Activated CD4-positive, CD25-positive, alpha-beta regulatory T cell treated with anti-CD3 and anti-CD28 coated beads, Interleukin-2, amount 50 U/mL, for 72 hours (primary cell): Measurements from ENCODE around the gene PHYKPL.
A peak's percentile ranks its signal among the peaks of the same experiment; 100 is the strongest.
"Not testable (repeated sequence)": the region's sequence is repeated elsewhere in the genome, so short reads cannot be mapped to it uniquely, and the experiment has no call there.

Source experiments
- DNase-seq: peaks from one replicate; pipeline ENCODE4 v3.0.0; 2021

PHYKPL gene

GRCh38 chr5:178261666-178262600 lies 29.3 kb upstream of the PHYKPL start:
- DNase-seq: no peak

- no peak for DNase-seq
Measured at GRCh38 chr5:178259623-178260536, 27.3 kb upstream of the PHYKPL start.

- DNase-seq: no peak
Measured at GRCh38 chr5:178257650-178258049, 25.0 kb upstream of the PHYKPL start.

GRCh38 chr5:178256746-178257145 lies 24.1 kb upstream of the PHYKPL start:
- DNase-seq: no peak

GRCh38 chr5:178253632-178254031 lies 21.0 kb upstream of the PHYKPL start:
- DNase-seq: not testable (repeated sequence)

- no peak for DNase-seq
Measured at GRCh38 chr5:178252258-178252657, 19.7 kb upstream of the PHYKPL start.

GRCh38 chr5:178250263-178250662 lies 17.7 kb upstream of the PHYKPL start:
- DNase-seq: no peak

GRCh38 chr5:178249191-178249989 lies 16.8 kb upstream of the PHYKPL start:
- DNase-seq: no peak

GRCh38 chr5:178248750-178249149 lies 16.1 kb upstream of the PHYKPL start:
- DNase-seq: no peak

GRCh38 chr5:178247481-178248456 lies 15.2 kb upstream of the PHYKPL start:
- no peak for DNase-seq

GRCh38 chr5:178246624-178247279 lies 14.2 kb upstream of the PHYKPL start:
- DNase-seq: no peak

- no peak for DNase-seq
Measured at GRCh38 chr5:178245389-178245788, 12.8 kb upstream of the PHYKPL start.

GRCh38 chr5:178244576-178244975 lies 12.0 kb upstream of the PHYKPL start:
- no peak for DNase-seq

- no peak for DNase-seq
Measured at GRCh38 chr5:178242416-178242815, 9.8 kb upstream of the PHYKPL start.

- no peak for DNase-seq
Measured at GRCh38 chr5:178241688-178242231, 9.2 kb upstream of the PHYKPL start.

- no peak for DNase-seq
Measured at GRCh38 chr5:178241231-178241663, 8.6 kb upstream of the PHYKPL start.

GRCh38 chr5:178240766-178241165 lies 8.2 kb upstream of the PHYKPL start:
- no peak for DNase-seq

GRCh38 chr5:178240341-178240741 lies 7.7 kb upstream of the PHYKPL start:
- DNase-seq: no peak

- peak; percentile 48 for DNase-seq
Measured at GRCh38 chr5:178239626-178240301, 7.2 kb upstream of the PHYKPL start.
